ENCODE results near the gene SSC5D. TPM values are rescaled to one million over a fixed set of nuclear protein-coding genes. Genes with fewer than 3 reads are reported as not detected.
A peak's percentile ranks its signal among the peaks of the same experiment; 100 is the strongest.

The SSC5D gene
- total and polyA plus RNA-seq, 2 experiments from 2014 or later = 0.23 to 0.69 TPM

DNA sequence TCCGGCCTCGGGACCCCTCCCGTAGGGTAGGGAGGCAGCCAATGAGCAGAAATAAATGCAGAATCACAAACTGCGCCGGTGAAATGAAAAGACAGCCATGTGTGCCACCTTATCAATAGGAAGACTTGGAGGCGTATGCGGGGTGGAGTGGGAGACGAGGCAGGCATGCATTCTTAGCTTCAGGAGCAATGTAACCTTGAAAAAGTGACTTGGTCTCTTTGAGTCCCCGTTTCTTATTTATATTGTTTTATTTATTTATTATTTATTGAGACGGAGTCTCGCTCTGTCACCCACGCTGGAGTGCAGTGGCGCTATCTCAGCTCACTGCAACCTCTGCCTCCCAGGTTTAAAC lies 16.0 kb downstream of the SSC5D start:
- Mint-ChIP-seq H3K36me3 (ENCODE audit: low read depth) (peaks cover 15% of the 10 kb centered on the region), H3K9me3 (peaks cover 21% of the 10 kb centered on the region), H3K27ac (no peak overlapping the region), H3K27me3 (ENCODE audit: insufficient read depth, low read depth, poor library complexity) (peaks cover 41% of the 10 kb centered on the region), H3K4me3 (no peak overlapping the region; the same call in 2 of the 3 replicates), H3K4me1 (no peaks in the 10 kb centered on the region)
- Histone ChIP-seq H4K20me1 (replicated peaks; ENCODE audit: insufficient read depth) (no peaks in the 10 kb centered on the region), H3F3A (replicated peaks; ENCODE audit: low read depth) (no peaks in the 10 kb centered on the region), H2AFZ (no peak overlapping the region), H3K4me2 (0 out of 2 replicates have a peak overlapping the region, but pooled peaks have one; percentile 37), H3K79me2 (replicated peaks; ENCODE audit: insufficient read depth) (no peaks in the 10 kb centered on the region), H3K4me3 (peak overlapping the region; percentile 24; the same call in 1 of the 2 replicates), H3K4me1 (ENCODE audit: insufficient read depth) (no peaks in the 10 kb centered on the region), H3K27me3 (ENCODE audit: insufficient read depth) (peaks cover 32% of the 10 kb centered on the region), H3K36me3 (ENCODE audit: insufficient read depth) (no peaks in the 10 kb centered on the region), H3K9me2 (ENCODE audit: insufficient read depth) (no peaks in the 10 kb centered on the region), H3K27ac (ENCODE audit: low read depth) (no peak overlapping the region)
- TF ChIP-seq EZH2phosphoT487 (IDR thresholded peaks at IDR 0.05; ENCODE audit: unreplicated experiment) (no peak), POLR2AphosphoS5 (IDR thresholded peaks at IDR 0.05; ENCODE audit: low read depth) (no peak), STAT1 (IDR thresholded peaks at IDR 0.05; ENCODE audit: unreplicated experiment) (no peak), CREB1 (CRISPR knock-in tag; IDR thresholded peaks at IDR 0.05; ENCODE audit: low read depth) (no peak), JUNB (IDR thresholded peaks at IDR 0.05; ENCODE audit: unreplicated experiment) (no peak), EZH2 (IDR thresholded peaks at IDR 0.05; ENCODE audit: low read depth, unreplicated experiment) (no peak)
- no peak for ATAC-seq
- DNase-seq (ENCODE audit: low spot score) = no peak

DNA sequence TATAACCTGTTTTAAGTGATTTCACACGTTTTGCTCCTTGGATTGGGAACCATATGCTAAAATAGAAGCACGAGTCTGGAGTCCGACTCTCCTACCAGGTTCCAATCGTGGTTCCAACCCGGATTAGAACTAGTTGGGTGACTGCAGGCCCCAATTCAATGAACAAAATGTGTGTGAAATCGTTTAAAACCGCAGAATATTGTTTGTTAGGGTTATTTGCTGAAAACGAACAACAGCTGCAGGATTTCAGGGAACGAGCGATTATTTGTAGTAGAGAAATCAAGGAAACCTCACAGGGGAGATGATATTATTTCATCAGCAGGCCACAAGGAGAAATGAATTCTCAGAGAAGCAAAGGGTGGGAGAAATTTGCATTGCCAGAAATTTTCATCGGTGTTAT lies 16.7 kb downstream of the SSC5D start:
- H3F3A ChIP-seq (replicated peaks; ENCODE audit: low read depth) = no peaks in the 10 kb centered on the region
- H4K20me1 ChIP-seq (replicated peaks; ENCODE audit: insufficient read depth) = no peaks in the 10 kb centered on the region
- no peak overlapping the region for H3K4me2 ChIP-seq
- H3K27ac ChIP-seq (ENCODE audit: low read depth) = no peak overlapping the region
- H3K27ac Mint-ChIP-seq = no peak overlapping the region
- no peaks in the 10 kb centered on the region for H3K4me1 Mint-ChIP-seq
- peaks cover 41% of the 10 kb centered on the region for H3K27me3 Mint-ChIP-seq (ENCODE audit: insufficient read depth, low read depth, poor library complexity)
- peaks cover 21% of the 10 kb centered on the region for H3K9me3 Mint-ChIP-seq
- H3K4me1 ChIP-seq (ENCODE audit: insufficient read depth) = no peaks in the 10 kb centered on the region
- no peak overlapping the region for H2AFZ ChIP-seq
- no peak overlapping the region for H3K4me3 ChIP-seq
- no peak for ATAC-seq
- no peak for DNase-seq (ENCODE audit: low spot score)
- H3K36me3 ChIP-seq (ENCODE audit: insufficient read depth) = no peaks in the 10 kb centered on the region
- H3K9me2 ChIP-seq (ENCODE audit: insufficient read depth) = no peaks in the 10 kb centered on the region
- peaks cover 32% of the 10 kb centered on the region for H3K27me3 ChIP-seq (ENCODE audit: insufficient read depth)
- peaks cover 15% of the 10 kb centered on the region for H3K36me3 Mint-ChIP-seq (ENCODE audit: low read depth)
- H3K4me3 Mint-ChIP-seq = no peak overlapping the region
- H3K79me2 ChIP-seq (replicated peaks; ENCODE audit: insufficient read depth) = no peaks in the 10 kb centered on the region
- TF ChIP-seq, protein P1, sequence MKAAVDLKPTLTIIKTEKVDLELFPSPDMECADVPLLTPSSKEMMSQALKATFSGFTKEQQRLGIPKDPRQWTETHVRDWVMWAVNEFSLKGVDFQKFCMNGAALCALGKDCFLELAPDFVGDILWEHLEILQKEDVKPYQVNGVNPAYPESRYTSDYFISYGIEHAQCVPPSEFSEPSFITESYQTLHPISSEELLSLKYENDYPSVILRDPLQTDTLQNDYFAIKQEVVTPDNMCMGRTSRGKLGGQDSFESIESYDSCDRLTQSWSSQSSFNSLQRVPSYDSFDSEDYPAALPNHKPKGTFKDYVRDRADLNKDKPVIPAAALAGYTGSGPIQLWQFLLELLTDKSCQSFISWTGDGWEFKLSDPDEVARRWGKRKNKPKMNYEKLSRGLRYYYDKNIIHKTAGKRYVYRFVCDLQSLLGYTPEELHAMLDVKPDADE (IDR thresholded peaks at IDR 0.05) = no peak
- TF ChIP-seq ZNF114 (CRISPR knock-in tag; IDR thresholded peaks at IDR 0.05) (no peak), STAT1 (IDR thresholded peaks at IDR 0.05; ENCODE audit: unreplicated experiment) (no peak), ZNF331 (CRISPR knock-in tag; IDR thresholded peaks at IDR 0.05; ENCODE audit: low read depth) (no peak), NANOG (IDR thresholded peaks at IDR 0.05; ENCODE audit: borderline replicate concordance) (no peak), CREB1 (CRISPR knock-in tag; IDR thresholded peaks at IDR 0.05; ENCODE audit: low read depth) (no peak), JUNB (IDR thresholded peaks at IDR 0.05; ENCODE audit: unreplicated experiment) (no peak), EZH2phosphoT487 (IDR thresholded peaks at IDR 0.05; ENCODE audit: unreplicated experiment) (no peak), POLR2AphosphoS5 (IDR thresholded peaks at IDR 0.05; ENCODE audit: low read depth) (no peak), EZH2 (IDR thresholded peaks at IDR 0.05; ENCODE audit: low read depth, unreplicated experiment) (no peak)
- TF ChIP-seq, protein P2, sequence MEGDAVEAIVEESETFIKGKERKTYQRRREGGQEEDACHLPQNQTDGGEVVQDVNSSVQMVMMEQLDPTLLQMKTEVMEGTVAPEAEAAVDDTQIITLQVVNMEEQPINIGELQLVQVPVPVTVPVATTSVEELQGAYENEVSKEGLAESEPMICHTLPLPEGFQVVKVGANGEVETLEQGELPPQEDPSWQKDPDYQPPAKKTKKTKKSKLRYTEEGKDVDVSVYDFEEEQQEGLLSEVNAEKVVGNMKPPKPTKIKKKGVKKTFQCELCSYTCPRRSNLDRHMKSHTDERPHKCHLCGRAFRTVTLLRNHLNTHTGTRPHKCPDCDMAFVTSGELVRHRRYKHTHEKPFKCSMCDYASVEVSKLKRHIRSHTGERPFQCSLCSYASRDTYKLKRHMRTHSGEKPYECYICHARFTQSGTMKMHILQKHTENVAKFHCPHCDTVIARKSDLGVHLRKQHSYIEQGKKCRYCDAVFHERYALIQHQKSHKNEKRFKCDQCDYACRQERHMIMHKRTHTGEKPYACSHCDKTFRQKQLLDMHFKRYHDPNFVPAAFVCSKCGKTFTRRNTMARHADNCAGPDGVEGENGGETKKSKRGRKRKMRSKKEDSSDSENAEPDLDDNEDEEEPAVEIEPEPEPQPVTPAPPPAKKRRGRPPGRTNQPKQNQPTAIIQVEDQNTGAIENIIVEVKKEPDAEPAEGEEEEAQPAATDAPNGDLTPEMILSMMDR (conservative IDR thresholded peaks at IDR 0.05; ENCODE audit: low read depth in 2 of 2) = no peak
- TF ChIP-seq, protein P3, sequence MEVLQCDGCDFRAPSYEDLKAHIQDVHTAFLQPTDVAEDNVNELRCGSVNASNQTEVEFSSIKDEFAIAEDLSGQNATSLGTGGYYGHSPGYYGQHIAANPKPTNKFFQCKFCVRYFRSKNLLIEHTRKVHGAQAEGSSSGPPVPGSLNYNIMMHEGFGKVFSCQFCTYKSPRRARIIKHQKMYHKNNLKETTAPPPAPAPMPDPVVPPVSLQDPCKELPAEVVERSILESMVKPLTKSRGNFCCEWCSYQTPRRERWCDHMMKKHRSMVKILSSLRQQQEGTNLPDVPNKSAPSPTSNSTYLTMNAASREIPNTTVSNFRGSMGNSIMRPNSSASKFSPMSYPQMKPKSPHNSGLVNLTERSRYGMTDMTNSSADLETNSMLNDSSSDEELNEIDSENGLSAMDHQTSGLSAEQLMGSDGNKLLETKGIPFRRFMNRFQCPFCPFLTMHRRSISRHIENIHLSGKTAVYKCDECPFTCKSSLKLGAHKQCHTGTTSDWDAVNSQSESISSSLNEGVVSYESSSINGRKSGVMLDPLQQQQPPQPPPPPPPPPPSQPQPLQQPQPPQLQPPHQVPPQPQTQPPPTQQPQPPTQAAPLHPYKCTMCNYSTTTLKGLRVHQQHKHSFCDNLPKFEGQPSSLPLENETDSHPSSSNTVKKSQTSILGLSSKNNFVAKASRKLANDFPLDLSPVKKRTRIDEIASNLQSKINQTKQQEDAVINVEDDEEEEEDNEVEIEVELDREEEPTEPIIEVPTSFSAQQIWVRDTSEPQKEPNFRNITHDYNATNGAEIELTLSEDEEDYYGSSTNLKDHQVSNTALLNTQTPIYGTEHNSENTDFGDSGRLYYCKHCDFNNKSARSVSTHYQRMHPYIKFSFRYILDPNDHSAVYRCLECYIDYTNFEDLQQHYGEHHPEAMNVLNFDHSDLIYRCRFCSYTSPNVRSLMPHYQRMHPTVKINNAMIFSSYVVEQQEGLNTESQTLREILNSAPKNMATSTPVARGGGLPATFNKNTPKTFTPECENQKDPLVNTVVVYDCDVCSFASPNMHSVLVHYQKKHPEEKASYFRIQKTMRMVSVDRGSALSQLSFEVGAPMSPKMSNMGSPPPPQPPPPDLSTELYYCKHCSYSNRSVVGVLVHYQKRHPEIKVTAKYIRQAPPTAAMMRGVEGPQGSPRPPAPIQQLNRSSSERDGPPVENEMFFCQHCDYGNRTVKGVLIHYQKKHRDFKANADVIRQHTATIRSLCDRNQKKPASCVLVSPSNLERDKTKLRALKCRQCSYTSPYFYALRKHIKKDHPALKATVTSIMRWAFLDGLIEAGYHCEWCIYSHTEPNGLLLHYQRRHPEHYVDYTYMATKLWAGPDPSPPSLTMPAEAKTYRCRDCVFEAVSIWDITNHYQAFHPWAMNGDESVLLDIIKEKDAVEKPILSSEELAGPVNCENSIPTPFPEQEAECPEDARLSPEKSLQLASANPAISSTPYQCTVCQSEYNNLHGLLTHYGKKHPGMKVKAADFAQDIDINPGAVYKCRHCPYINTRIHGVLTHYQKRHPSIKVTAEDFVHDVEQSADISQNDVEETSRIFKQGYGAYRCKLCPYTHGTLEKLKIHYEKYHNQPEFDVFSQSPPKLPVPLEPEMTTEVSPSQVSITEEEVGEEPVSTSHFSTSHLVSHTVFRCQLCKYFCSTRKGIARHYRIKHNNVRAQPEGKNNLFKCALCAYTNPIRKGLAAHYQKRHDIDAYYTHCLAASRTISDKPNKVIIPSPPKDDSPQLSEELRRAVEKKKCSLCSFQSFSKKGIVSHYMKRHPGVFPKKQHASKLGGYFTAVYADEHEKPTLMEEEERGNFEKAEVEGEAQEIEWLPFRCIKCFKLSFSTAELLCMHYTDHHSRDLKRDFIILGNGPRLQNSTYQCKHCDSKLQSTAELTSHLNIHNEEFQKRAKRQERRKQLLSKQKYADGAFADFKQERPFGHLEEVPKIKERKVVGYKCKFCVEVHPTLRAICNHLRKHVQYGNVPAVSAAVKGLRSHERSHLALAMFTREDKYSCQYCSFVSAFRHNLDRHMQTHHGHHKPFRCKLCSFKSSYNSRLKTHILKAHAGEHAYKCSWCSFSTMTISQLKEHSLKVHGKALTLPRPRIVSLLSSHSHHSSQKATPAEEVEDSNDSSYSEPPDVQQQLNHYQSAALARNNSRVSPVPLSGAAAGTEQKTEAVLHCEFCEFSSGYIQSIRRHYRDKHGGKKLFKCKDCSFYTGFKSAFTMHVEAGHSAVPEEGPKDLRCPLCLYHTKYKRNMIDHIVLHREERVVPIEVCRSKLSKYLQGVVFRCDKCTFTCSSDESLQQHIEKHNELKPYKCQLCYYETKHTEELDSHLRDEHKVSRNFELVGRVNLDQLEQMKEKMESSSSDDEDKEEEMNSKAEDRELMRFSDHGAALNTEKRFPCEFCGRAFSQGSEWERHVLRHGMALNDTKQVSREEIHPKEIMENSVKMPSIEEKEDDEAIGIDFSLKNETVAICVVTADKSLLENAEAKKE (CRISPR knock-in tag; IDR thresholded peaks at IDR 0.05) = no peak
